HuH-7.5 (cell line): ENCODE results near the gene APBB1.

Experiments
- DNase-seq: peaks from one replicate; pipeline ENCODE4 v3.0.0; 2011; ENCODE audit warnings: low spot score

APBB1 gene

GRCh38 chr11:6351782-6352382 is 67.0 kb downstream of the APBB1 start:
- no peak for DNase-seq

GRCh38 chr11:6350486-6350885 is 68.4 kb downstream of the APBB1 start:
- DNase-seq = no peak

GRCh38 chr11:6350043-6350442 is 68.9 kb downstream of the APBB1 start:
- no peak for DNase-seq

GRCh38 chr11:6345366-6345765 is 73.5 kb downstream of the APBB1 start:
- DNase-seq = no peak
